Osteoblast (primary cell): Measurements from ENCODE around the gene ITGA2. TPM values are rescaled to one million over a fixed set of nuclear protein-coding genes. Genes with fewer than 3 reads are reported as not detected.

Experiments used
- DNase-seq: peaks from one replicate; pipeline ENCODE4 v3.0.0; 2011; ENCODE audit warnings: low spot score, mixed read lengths; ENCODE audit not compliant: insufficient read length; ENCODE audit errors: missing footprints
- H2AFZ ChIP-seq: 2 replicates; pipeline ENCODE4 v1.6.0; 2011; ENCODE audit warnings: mild to moderate bottlenecking, low read length
- H3K27ac ChIP-seq: 2 replicates; pipeline ENCODE4 v1.5.1; 2011; ENCODE audit warnings: mild to moderate bottlenecking, low read depth, low read length, moderate library complexity
- H3K27me3 ChIP-seq: 2 replicates; pipeline ENCODE4 v1.6.0; 2012; ENCODE audit warnings: mild to moderate bottlenecking, control low read depth, inconsistent platforms, low read length, moderate library complexity; ENCODE audit not compliant: insufficient read depth
- H3K36me3 ChIP-seq: 2 replicates; pipeline ENCODE4 v1.5.1; 2011; ENCODE audit warnings: mild to moderate bottlenecking, low read length, control low read depth, moderate library complexity; ENCODE audit not compliant: insufficient read depth
- H3K4me1 ChIP-seq: 2 replicates; pipeline ENCODE4 v1.5.1; 2011; ENCODE audit warnings: mild to moderate bottlenecking, low read length, control low read depth, moderate library complexity; ENCODE audit not compliant: insufficient read depth
- H3K4me2 ChIP-seq: 2 replicates; pipeline ENCODE4 v1.6.0; 2011; ENCODE audit warnings: mild to moderate bottlenecking, low read length; ENCODE audit not compliant: insufficient read depth
- H3K4me3 ChIP-seq: fragments of 200-600 bp; sonication (generic); 3 replicates; pipeline ENCODE4 v1.5.1; 2012; ENCODE audit warnings: mild to moderate bottlenecking, low read length, inconsistent platforms; ENCODE audit not compliant: insufficient read depth
- H3K79me2 ChIP-seq: 2 replicates; pipeline ENCODE4 v1.6.0; 2012; ENCODE audit warnings: mild to moderate bottlenecking, low read length, control low read depth, inconsistent platforms; ENCODE audit not compliant: insufficient read depth
- H3K9me3 ChIP-seq: 2 replicates; pipeline ENCODE4 v1.5.1; 2011; ENCODE audit warnings: low read depth, low read length, control low read depth
- H4K20me1 ChIP-seq: 2 replicates; pipeline ENCODE4 v1.6.0; 2012; ENCODE audit warnings: mild to moderate bottlenecking, low read length, control low read depth; ENCODE audit not compliant: insufficient read depth
- CTCF ChIP-seq: IDR thresholded peaks from 2 replicates; pipeline ENCODE4 v1.5.1; 2011; ENCODE audit warnings: mild to moderate bottlenecking, low read depth, low read length, moderate library complexity; ENCODE audit errors: extremely low read depth
- total RNA-seq: library from RNA; depleted of rRNA; stranded (reverse); fragments of >200 nt; gene quantifications from 2 replicates; pipeline ENCODE4 v1.2.3, GENCODE V29; 2012

Gene ITGA2
- total RNA-seq, 1 donor: 2.9 TPM

GRCh38 chr5:53041740-53042139 is 52.6 kb downstream of the ITGA2 start:
- H3K4me3 ChIP-seq: no peak overlapping the region
- peak overlapping the region; percentile 72 for H3K4me2 ChIP-seq
- H3K79me2 ChIP-seq: no peaks in the 10 kb centered on the region

GRCh38 chr5:53045263-53045662 is 56.1 kb downstream of the ITGA2 start:
- H3K9me3 ChIP-seq: no peaks in the 10 kb centered on the region
- H3K4me3 ChIP-seq: no peak overlapping the region
- TF ChIP-seq CTCF: no peak
- H3K36me3 ChIP-seq: no peaks in the 10 kb centered on the region
- H3K79me2 ChIP-seq: no peaks in the 10 kb centered on the region
- H3K27me3 ChIP-seq: no peaks in the 10 kb centered on the region
- peak overlapping the region; percentile 1 for H2AFZ ChIP-seq
- H3K4me2 ChIP-seq: no peak overlapping the region
- DNase-seq: no peak
- peak overlapping the region; percentile 3 for H3K27ac ChIP-seq
- peaks cover 21% of the 10 kb centered on the region for H3K4me1 ChIP-seq
- H4K20me1 ChIP-seq: no peaks in the 10 kb centered on the region

More at GRCh38 chr5:53041740-53042139, 52.6 kb downstream of the ITGA2 start:
- Histone ChIP-seq H2AFZ (no peak overlapping the region), H3K27ac (no peak overlapping the region), H3K9me3 (no peaks in the 10 kb centered on the region), H3K27me3 (no peaks in the 10 kb centered on the region), H3K4me1 (peaks cover 38% of the 10 kb centered on the region), H3K36me3 (no peaks in the 10 kb centered on the region), H4K20me1 (no peaks in the 10 kb centered on the region)
- DNase-seq: no peak
- no peak for TF ChIP-seq CTCF

- no peak for TF ChIP-seq CTCF
- no peaks in the 10 kb centered on the region for H3K27me3 ChIP-seq
- DNase-seq: no peak
- H4K20me1 ChIP-seq: no peaks in the 10 kb centered on the region
- no peaks in the 10 kb centered on the region for H3K9me3 ChIP-seq
- H3K27ac ChIP-seq: no peak overlapping the region
- no peak overlapping the region for H3K4me3 ChIP-seq
- no peak overlapping the region for H2AFZ ChIP-seq
- peaks cover 16% of the 10 kb centered on the region for H3K4me1 ChIP-seq
- no peaks in the 10 kb centered on the region for H3K36me3 ChIP-seq
- H3K4me2 ChIP-seq: no peak overlapping the region
- no peaks in the 10 kb centered on the region for H3K79me2 ChIP-seq
Measured at GRCh38 chr5:53048248-53048647, 59.1 kb downstream of the ITGA2 start.

GRCh38 chr5:53052499-53052898 is 63.3 kb downstream of the ITGA2 start:
- no peak for DNase-seq

More at GRCh38 chr5:53052499-53052898, 63.3 kb downstream of the ITGA2 start:
- peak overlapping the region; percentile 13 for H2AFZ ChIP-seq
- no peaks in the 10 kb centered on the region for H3K36me3 ChIP-seq
- H3K4me3 ChIP-seq: no peak overlapping the region
- no peak overlapping the region for H3K27ac ChIP-seq
- no peaks in the 10 kb centered on the region for H3K27me3 ChIP-seq
- TF ChIP-seq CTCF: no peak
- H4K20me1 ChIP-seq: no peaks in the 10 kb centered on the region
- H3K4me1 ChIP-seq: no peaks in the 10 kb centered on the region
- H3K4me2 ChIP-seq: no peak overlapping the region
- no peaks in the 10 kb centered on the region for H3K9me3 ChIP-seq
- no peaks in the 10 kb centered on the region for H3K79me2 ChIP-seq
